Measurements from ENCODE around the gene SECISBP2.
"Not testable (repeated sequence)": the region's sequence is repeated elsewhere in the genome, so short reads cannot be mapped to it uniquely, and the experiment has no call there.

The SECISBP2 gene

GRCh38 chr9:89309608-89310474 lies 8.5 kb upstream of the SECISBP2 start:
- DNase-seq (peak; percentile 13), ATAC-seq (no peak)

- ATAC-seq, result peak; percentile 90
Observed at GRCh38 chr9:89310475-89311345, 7.6 kb upstream of the SECISBP2 start, which contains the start of gene CKS2. Gene CKS2 (plus strand): TSS chr9:89311195. CDS start chr9:89311293, 98 bp downstream.

GRCh38 chr9:89311346-89312221 lies 6.7 kb upstream of the SECISBP2 start:
- DNase-seq (no peak), ATAC-seq (peak; percentile 4)

More at GRCh38 chr9:89310475-89311345, 7.6 kb upstream of the SECISBP2 start, which contains the start of gene CKS2:
- DNase-seq, result peak; percentile 99

GRCh38 chr9:89312222-89312571 lies 6.1 kb upstream of the SECISBP2 start:
- no peak for ATAC-seq
- no peak for DNase-seq

- no peak for ATAC-seq
- no peak for DNase-seq
Observed at GRCh38 chr9:89313842-89314241, 4.5 kb upstream of the SECISBP2 start.

- DNase-seq (no peak), ATAC-seq (no peak)
Observed at GRCh38 chr9:89314955-89315354, 3.3 kb upstream of the SECISBP2 start.

GRCh38 chr9:89315482-89315881 lies 2.8 kb upstream of the SECISBP2 start:
- no peak for ATAC-seq
- no peak for DNase-seq

- DNase-seq (no peak), ATAC-seq (no peak)
Observed at GRCh38 chr9:89317282-89317681, 1.0 kb upstream of the SECISBP2 start.

- ATAC-seq (no peak), DNase-seq (no peak)
Observed at GRCh38 chr9:89319015-89319905, 960 bp downstream of the SECISBP2 start.

GRCh38 chr9:89323390-89323789 lies 5.1 kb downstream of the SECISBP2 start:
- ATAC-seq (no peak), DNase-seq (no peak)

- ATAC-seq (no peak), DNase-seq (no peak)
Observed at GRCh38 chr9:89325733-89326132, 7.4 kb downstream of the SECISBP2 start.

- ATAC-seq, result no peak
- DNase-seq, result no peak
Observed at GRCh38 chr9:89328064-89328463, 9.8 kb downstream of the SECISBP2 start.

- DNase-seq (no peak), ATAC-seq (no peak)
Observed at GRCh38 chr9:89329917-89330316, 11.6 kb downstream of the SECISBP2 start.

- no peak for ATAC-seq
- DNase-seq, result no peak
Observed at GRCh38 chr9:89330513-89330912, 12.2 kb downstream of the SECISBP2 start.

GRCh38 chr9:89339807-89340206 lies 21.5 kb downstream of the SECISBP2 start:
- DNase-seq (no peak), ATAC-seq (no peak)

GRCh38 chr9:89340332-89340731 lies 22.0 kb downstream of the SECISBP2 start:
- ATAC-seq (peak; percentile 94), DNase-seq (no peak)

- DNase-seq, result no peak
- no peak for ATAC-seq
Observed at GRCh38 chr9:89342213-89342612, 23.9 kb downstream of the SECISBP2 start.

GRCh38 chr9:89342948-89343347 lies 24.6 kb downstream of the SECISBP2 start:
- DNase-seq, result no peak
- ATAC-seq, result no peak

GRCh38 chr9:89343812-89344211 lies 25.5 kb downstream of the SECISBP2 start:
- DNase-seq, ATAC-seq: not testable (repeated sequence)

- DNase-seq (no peak), ATAC-seq (no peak)
Observed at GRCh38 chr9:89345476-89345875, 27.2 kb downstream of the SECISBP2 start.

GRCh38 chr9:89346696-89347095 lies 28.4 kb downstream of the SECISBP2 start:
- DNase-seq (no peak), ATAC-seq (no peak)

Data from stimulated activated naive CD8-positive, alpha-beta T cell treated with anti-CD3 and anti-CD28 coated beads, Interleukin-15, Interleukin-2, amounts not matched to agents 100 U/mL and 50 U/mL, for 24 hours (primary cell).